RWPE2 (cell line): ENCODE measurements around the gene CYYR1.

Experiments
- ATAC-seq: fragments of 200-7000 bp; cut with Tn5 transposase; 3 replicates; pipeline ENCODE4 v1.9.1; 2021; ENCODE audit warnings: low read depth
- DNase-seq: peaks from one replicate; pipeline ENCODE4 v3.0.0-alpha.2; 2020; ENCODE audit warnings: low spot score
- H3K27ac ChIP-seq: fragments of 450-650 bp; 2 replicates; pipeline ENCODE4 v1.5.1; 2017; ENCODE audit warnings: mild to moderate bottlenecking; ENCODE audit not compliant: poor library complexity, severe bottlenecking
- H3K27me3 ChIP-seq: fragments of 250-450 bp; sonication (Bioruptor Pico); 2 replicates; pipeline ENCODE4 v1.5.1; 2021; ENCODE audit warnings: mild to moderate bottlenecking, moderate library complexity; ENCODE audit not compliant: insufficient read depth, poor library complexity, severe bottlenecking
- H3K36me3 ChIP-seq: fragments of 250-450 bp; sonication (Bioruptor Pico); 2 replicates; pipeline ENCODE4 v1.5.1; 2020; ENCODE audit warnings: low read depth, mild to moderate bottlenecking, moderate library complexity
- H3K4me1 ChIP-seq: fragments of 250-450 bp; sonication (Bioruptor Pico); 2 replicates; pipeline ENCODE4 v1.5.1; 2021; ENCODE audit warnings: mild to moderate bottlenecking, moderate library complexity; ENCODE audit not compliant: insufficient read depth, poor library complexity, severe bottlenecking
- H3K4me3 ChIP-seq: fragments of 250-450 bp; sonication (Bioruptor Pico); 2 replicates; pipeline ENCODE4 v1.5.1; 2021; ENCODE audit warnings: mild to moderate bottlenecking, moderate library complexity; ENCODE audit not compliant: severe bottlenecking
- H3K9me3 ChIP-seq: fragments of 250-450 bp; sonication (Bioruptor Pico); 2 replicates; pipeline ENCODE4 v1.5.1; 2021; ENCODE audit warnings: mild to moderate bottlenecking, moderate library complexity; ENCODE audit not compliant: severe bottlenecking
- TF ChIP-seq, protein P1 (sequence below): fragments of 450-650 bp; IDR thresholded peaks from one replicate; pipeline ENCODE4 v1.5.1; 2017; ENCODE audit warnings: mild to moderate bottlenecking, moderate library complexity; ENCODE audit not compliant: poor library complexity, severe bottlenecking

Gene CYYR1

DNA sequence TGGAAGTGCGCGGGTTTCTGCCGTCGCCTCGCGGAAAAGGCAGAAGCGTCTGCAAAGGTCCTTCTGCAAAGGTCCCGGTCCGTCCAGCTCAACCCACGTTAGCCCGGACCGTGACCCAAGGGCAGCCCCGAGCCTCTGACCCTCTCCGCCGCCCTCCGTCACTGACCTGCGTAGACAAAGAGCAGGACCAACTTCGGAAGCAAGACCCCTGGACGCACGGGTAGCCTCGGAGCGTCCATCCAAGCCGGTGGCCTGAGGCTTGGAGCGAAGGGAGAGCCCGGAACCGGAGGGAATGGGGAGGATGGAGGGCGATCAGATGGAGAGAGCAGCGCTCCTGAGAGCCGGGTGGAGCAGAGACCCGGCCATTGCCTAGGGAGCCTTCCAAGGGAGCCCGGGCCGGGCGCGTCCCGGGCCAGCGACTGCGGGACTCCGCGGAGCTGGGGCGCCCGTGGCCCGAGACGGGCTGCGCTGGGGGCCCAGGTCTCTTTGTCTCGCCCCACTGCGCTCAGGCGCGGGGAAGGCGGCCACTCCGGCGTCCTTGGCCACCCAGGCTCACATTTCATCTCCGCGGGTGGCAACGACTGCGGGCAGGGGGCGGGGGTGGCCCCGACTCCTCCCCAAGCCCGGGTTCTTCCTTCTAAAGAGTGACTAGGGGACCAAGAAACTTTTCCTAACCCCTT, at the start of gene CYYR1:
TSS of gene CYYR1 (minus strand) at position 585 of the 680 bp plus-strand sequence. CDS start at position 239, 346 bp downstream.
- ATAC-seq, result peak; percentile 78
- TF ChIP-seq, protein P1, sequence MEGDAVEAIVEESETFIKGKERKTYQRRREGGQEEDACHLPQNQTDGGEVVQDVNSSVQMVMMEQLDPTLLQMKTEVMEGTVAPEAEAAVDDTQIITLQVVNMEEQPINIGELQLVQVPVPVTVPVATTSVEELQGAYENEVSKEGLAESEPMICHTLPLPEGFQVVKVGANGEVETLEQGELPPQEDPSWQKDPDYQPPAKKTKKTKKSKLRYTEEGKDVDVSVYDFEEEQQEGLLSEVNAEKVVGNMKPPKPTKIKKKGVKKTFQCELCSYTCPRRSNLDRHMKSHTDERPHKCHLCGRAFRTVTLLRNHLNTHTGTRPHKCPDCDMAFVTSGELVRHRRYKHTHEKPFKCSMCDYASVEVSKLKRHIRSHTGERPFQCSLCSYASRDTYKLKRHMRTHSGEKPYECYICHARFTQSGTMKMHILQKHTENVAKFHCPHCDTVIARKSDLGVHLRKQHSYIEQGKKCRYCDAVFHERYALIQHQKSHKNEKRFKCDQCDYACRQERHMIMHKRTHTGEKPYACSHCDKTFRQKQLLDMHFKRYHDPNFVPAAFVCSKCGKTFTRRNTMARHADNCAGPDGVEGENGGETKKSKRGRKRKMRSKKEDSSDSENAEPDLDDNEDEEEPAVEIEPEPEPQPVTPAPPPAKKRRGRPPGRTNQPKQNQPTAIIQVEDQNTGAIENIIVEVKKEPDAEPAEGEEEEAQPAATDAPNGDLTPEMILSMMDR, result no peak
- H3K36me3 ChIP-seq, result no peaks in the 10 kb centered on the region
- no peaks in the 10 kb centered on the region for H3K27me3 ChIP-seq
- DNase-seq, result peak; percentile 37
- H3K27ac ChIP-seq, result no peak within 1 kb of the TSS
- H3K4me3 ChIP-seq, result peak within 1 kb of the TSS; percentile 26
- no peaks in the 10 kb centered on the region for H3K9me3 ChIP-seq
- no peaks in the 10 kb centered on the region for H3K4me1 ChIP-seq

DNA sequence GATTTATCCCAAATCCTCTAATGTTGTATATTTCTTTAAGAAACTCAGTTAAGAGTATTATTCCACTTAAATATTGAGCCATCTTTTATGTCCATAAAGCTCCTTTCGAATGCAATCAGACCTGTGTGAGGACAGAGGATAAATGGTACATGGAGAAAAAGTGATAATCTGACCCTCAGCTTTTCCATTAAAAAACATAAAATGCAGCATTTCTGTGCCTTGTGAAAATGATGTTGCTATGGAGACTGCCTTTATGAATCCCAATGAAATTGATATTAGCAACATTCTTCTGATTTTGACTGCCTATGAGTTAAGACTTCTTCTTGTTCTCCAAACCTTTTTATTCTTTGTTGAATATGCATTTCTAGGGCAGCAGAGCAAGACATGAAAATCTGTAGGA, 44.1 kb upstream of the CYYR1 start:
- DNase-seq (no peak), ATAC-seq (no peak)
- Histone ChIP-seq H3K27ac (no peak overlapping the region), H3K36me3 (no peaks in the 10 kb centered on the region), H3K9me3 (no peaks in the 10 kb centered on the region), H3K4me1 (no peaks in the 10 kb centered on the region), H3K27me3 (no peaks in the 10 kb centered on the region), H3K4me3 (no peak overlapping the region)
- TF ChIP-seq, protein P1, result no peak

DNA sequence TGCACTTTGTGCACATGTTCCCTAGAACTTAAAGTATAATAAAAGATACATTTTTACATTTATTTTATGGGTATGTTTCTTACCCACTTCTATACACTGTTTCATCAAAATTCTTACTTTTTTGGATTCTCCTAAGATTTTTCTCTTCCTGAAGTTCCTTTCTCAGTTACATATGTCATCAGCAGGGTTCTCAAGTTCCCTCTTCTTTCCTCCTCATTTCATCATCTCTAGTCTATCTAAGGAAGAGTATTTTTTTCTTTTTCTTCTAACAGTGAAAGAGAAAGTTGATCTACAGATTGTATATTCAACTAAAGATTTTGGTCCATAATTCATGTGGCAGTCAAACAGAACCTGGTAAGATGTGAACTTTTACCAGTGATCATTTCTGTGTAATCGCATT, 41.2 kb upstream of the CYYR1 start:
- H3K27ac ChIP-seq, result no peak overlapping the region
- no peaks in the 10 kb centered on the region for H3K9me3 ChIP-seq
- DNase-seq, result no peak
- TF ChIP-seq, protein P1, result no peak
- ATAC-seq, result no peak
- no peak overlapping the region for H3K4me3 ChIP-seq
- H3K27me3 ChIP-seq, result no peaks in the 10 kb centered on the region
- no peaks in the 10 kb centered on the region for H3K36me3 ChIP-seq
- H3K4me1 ChIP-seq, result no peaks in the 10 kb centered on the region

DNA sequence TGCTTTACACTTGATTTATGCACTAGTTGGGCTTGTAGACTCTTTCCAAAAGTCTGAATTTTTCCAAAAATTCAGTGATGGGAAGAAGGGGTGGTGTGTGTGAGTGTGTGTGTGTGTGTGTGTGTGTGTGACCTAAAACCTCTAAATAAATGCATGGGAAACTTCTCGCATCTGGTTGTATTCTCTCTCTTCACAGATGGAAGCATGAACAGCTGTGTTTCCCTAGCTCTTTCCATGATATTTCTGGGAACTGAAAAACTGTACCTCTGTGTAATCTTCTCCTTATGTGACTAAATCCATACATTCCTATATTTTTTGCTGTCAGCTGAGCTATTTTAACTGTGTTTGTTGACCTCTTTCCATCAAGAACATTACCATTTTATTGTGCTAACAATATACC, 26.2 kb upstream of the CYYR1 start:
- no peak for ATAC-seq
- H3K9me3 ChIP-seq, result no peaks in the 10 kb centered on the region

DNA sequence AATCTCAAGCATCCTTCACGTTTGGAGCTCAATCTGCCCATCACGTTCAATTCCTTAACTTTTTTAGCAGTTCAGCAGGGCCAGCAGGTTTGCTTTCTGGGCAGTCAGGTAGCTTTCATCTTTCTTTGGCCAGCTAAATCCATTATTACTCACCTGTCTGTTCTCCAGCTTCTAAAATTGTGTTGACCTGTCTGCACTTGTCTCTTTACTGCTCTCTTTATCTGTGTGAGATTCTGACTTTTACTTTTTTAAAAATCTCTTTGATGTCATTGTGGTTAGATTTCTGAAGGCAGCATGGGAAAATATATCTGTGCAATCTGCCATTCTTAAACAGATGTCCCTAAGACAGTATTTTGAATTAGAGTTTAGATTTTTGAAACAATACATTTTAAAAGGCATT, 24.9 kb upstream of the CYYR1 start:
- peak; percentile 61 for ATAC-seq
- Histone ChIP-seq H3K4me1 (peaks cover 8% of the 10 kb centered on the region), H3K36me3 (no peaks in the 10 kb centered on the region)

More for the DNA sequence above, 26.2 kb upstream of the CYYR1 start:
- TF ChIP-seq, protein P1, result no peak
- no peak overlapping the region for H3K4me3 ChIP-seq
- H3K4me1 ChIP-seq, result peaks cover 8% of the 10 kb centered on the region
- no peaks in the 10 kb centered on the region for H3K36me3 ChIP-seq
- H3K27me3 ChIP-seq, result no peaks in the 10 kb centered on the region
- no peak overlapping the region for H3K27ac ChIP-seq
- no peak for DNase-seq

More for the DNA sequence above, 24.9 kb upstream of the CYYR1 start:
- no peak overlapping the region for H3K27ac ChIP-seq
- TF ChIP-seq, protein P1, result no peak
- no peak for DNase-seq
- no peaks in the 10 kb centered on the region for H3K9me3 ChIP-seq
- no peaks in the 10 kb centered on the region for H3K27me3 ChIP-seq
- H3K4me3 ChIP-seq, result no peak overlapping the region
